BE2C (cell line): Measurements from ENCODE around the gene ETHE1.

ENCODE experiments used
- DNase-seq: peaks from one replicate; pipeline ENCODE4 v3.0.0-alpha.2; 2020
- H3K27me3 ChIP-seq: fragments of 250-450 bp; sonication (Bioruptor Pico); 2 replicates; pipeline ENCODE4 v1.5.1; 2020; ENCODE audit warnings: mild to moderate bottlenecking
- H3K36me3 ChIP-seq: fragments of 250-450 bp; sonication (Bioruptor Pico); 2 replicates; pipeline ENCODE4 v1.5.1; 2020; ENCODE audit warnings: mild to moderate bottlenecking
- H3K4me1 ChIP-seq: fragments of 250-450 bp; sonication (Bioruptor Pico); 2 replicates; pipeline ENCODE4 v1.5.1; 2020
- H3K4me3 ChIP-seq: 2 replicates; pipeline ENCODE4 v1.5.1; 2011; ENCODE audit warnings: low read depth, low read length
- H3K9me3 ChIP-seq: fragments of 250-450 bp; sonication (Bioruptor Pico); 2 replicates; pipeline ENCODE4 v1.5.1; 2020
- CTCF ChIP-seq: IDR thresholded peaks from 2 replicates; pipeline ENCODE4 v1.5.1; 2012; ENCODE audit warnings: mild to moderate bottlenecking, low read depth, low read length

The ETHE1 gene

GRCh38 chr19:43502419-43502976 is 24.5 kb downstream of the ETHE1 start:
- Histone ChIP-seq H3K4me3 (no peak overlapping the region), H3K27me3 (no peaks in the 10 kb centered on the region), H3K36me3 (no peaks in the 10 kb centered on the region), H3K4me1 (no peaks in the 10 kb centered on the region), H3K9me3 (no peaks in the 10 kb centered on the region)
- DNase-seq, result no peak
- TF ChIP-seq CTCF, result no peak

GRCh38 chr19:43501661-43502418 is 25.2 kb downstream of the ETHE1 start:
- H3K27me3 ChIP-seq, result no peaks in the 10 kb centered on the region
- H3K4me1 ChIP-seq, result no peaks in the 10 kb centered on the region
- no peaks in the 10 kb centered on the region for H3K9me3 ChIP-seq
- H3K36me3 ChIP-seq, result no peaks in the 10 kb centered on the region
- no peak for TF ChIP-seq CTCF
- H3K4me3 ChIP-seq, result no peak overlapping the region
- DNase-seq, result no peak

GRCh38 chr19:43499042-43499441 is 28.0 kb downstream of the ETHE1 start:
- no peaks in the 10 kb centered on the region for H3K4me1 ChIP-seq
- no peak for DNase-seq
- no peak for TF ChIP-seq CTCF
- H3K36me3 ChIP-seq, result no peaks in the 10 kb centered on the region
- H3K27me3 ChIP-seq, result no peaks in the 10 kb centered on the region
- no peaks in the 10 kb centered on the region for H3K9me3 ChIP-seq
- H3K4me3 ChIP-seq, result no peak overlapping the region

GRCh38 chr19:43498233-43498842 is 28.7 kb downstream of the ETHE1 start:
- no peak for TF ChIP-seq CTCF

GRCh38 chr19:43496960-43497359 is 30.0 kb downstream of the ETHE1 start:
- no peak for TF ChIP-seq CTCF
- Histone ChIP-seq H3K4me3 (no peak overlapping the region), H3K36me3 (no peaks in the 10 kb centered on the region), H3K9me3 (no peaks in the 10 kb centered on the region), H3K4me1 (no peaks in the 10 kb centered on the region), H3K27me3 (no peaks in the 10 kb centered on the region)
- DNase-seq, result no peak

More at GRCh38 chr19:43498233-43498842, 28.7 kb downstream of the ETHE1 start:
- no peaks in the 10 kb centered on the region for H3K4me1 ChIP-seq
- DNase-seq, result no peak
- no peaks in the 10 kb centered on the region for H3K9me3 ChIP-seq
- H3K36me3 ChIP-seq, result no peaks in the 10 kb centered on the region
- H3K4me3 ChIP-seq, result no peak overlapping the region
- no peaks in the 10 kb centered on the region for H3K27me3 ChIP-seq

- no peaks in the 10 kb centered on the region for H3K4me1 ChIP-seq
- H3K27me3 ChIP-seq, result no peaks in the 10 kb centered on the region
- no peaks in the 10 kb centered on the region for H3K36me3 ChIP-seq
- no peaks in the 10 kb centered on the region for H3K9me3 ChIP-seq
- DNase-seq, result no peak
- no peak for TF ChIP-seq CTCF
- no peak overlapping the region for H3K4me3 ChIP-seq
These were observed 31.9 kb downstream of the ETHE1 start for GRCh38 chr19:43495082-43495481.
